ES-I3 (cell line): Measurements from ENCODE around the gene RETREG2.

ENCODE experiments used
- H3K36me3 ChIP-seq: 2 replicates; pipeline ENCODE4 v1.6.1; 2013; ENCODE audit warnings: mild to moderate bottlenecking, low read length, control low read depth, moderate library complexity; ENCODE audit not compliant: insufficient read depth
- H3K4me1 ChIP-seq: 2 replicates; pipeline ENCODE4 v1.6.1; 2013; ENCODE audit warnings: mild to moderate bottlenecking, control low read depth, low read length; ENCODE audit not compliant: insufficient read depth
- H3K9ac ChIP-seq: 2 replicates; pipeline ENCODE4 v1.6.1; 2013; ENCODE audit warnings: low read depth, mild to moderate bottlenecking, low read length, moderate library complexity
- H3K9me3 ChIP-seq: 2 replicates; pipeline ENCODE4 v1.6.1; 2013; ENCODE audit warnings: mild to moderate bottlenecking, low read length, moderate library complexity; ENCODE audit not compliant: control insufficient read depth, insufficient read depth

RETREG2 gene

GRCh38 chr2:219175486-219175885, 2.6 kb upstream of the RETREG2 start:
- Histone ChIP-seq H3K4me1 (peaks cover 10% of the 10 kb centered on the region; the same call in 1 of the 2 replicates), H3K36me3 (no peaks in the 10 kb centered on the region), H3K9me3 (no peaks in the 10 kb centered on the region), H3K9ac (0 out of 2 replicates have a peak overlapping the region, but pooled peaks have one; percentile 94)

DNA sequence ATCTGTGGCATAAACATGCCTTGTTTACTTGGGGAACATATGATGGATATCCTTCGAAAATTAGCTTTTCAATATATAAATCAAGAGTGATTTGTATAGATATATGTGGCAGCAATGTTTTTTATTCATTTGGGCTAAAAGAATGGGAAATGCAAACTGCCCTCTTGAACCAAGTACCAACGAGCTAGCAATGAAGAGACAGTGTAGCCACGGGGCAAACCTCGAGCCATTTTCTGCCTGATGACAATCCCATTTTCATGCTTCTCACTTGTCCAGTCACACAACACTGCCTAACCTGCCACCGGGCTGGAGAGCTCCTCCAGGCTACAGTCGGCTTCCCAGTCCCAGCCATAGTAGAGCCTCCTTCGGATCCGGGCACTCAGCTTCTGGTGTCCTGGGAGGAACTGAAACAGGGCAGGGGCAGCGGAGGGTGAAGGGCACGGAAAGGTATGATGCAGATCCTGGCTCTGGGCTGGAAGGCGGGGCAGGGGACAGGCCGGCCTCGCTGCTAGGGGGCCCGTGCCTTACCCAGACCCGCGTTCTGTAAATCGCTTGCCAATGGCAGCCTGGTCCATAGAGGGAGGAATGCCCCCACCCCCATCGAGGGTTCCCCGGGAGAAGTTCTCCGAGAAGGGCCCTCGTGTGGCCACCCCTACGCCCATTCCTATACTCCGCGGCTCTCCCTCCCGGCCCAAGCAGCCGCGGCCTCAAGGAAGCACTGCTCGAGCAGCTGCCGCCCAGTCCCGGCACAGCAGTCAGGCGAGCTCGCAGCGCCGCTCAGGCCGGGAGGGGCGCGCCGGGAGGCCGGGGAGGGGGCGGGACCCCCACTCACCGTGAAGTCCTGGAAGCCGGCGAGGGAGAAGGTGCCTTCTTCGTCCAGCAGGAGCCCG, 1.9 kb upstream of the RETREG2 start:
- H3K36me3 ChIP-seq: no peaks in the 10 kb centered on the region

DNA sequence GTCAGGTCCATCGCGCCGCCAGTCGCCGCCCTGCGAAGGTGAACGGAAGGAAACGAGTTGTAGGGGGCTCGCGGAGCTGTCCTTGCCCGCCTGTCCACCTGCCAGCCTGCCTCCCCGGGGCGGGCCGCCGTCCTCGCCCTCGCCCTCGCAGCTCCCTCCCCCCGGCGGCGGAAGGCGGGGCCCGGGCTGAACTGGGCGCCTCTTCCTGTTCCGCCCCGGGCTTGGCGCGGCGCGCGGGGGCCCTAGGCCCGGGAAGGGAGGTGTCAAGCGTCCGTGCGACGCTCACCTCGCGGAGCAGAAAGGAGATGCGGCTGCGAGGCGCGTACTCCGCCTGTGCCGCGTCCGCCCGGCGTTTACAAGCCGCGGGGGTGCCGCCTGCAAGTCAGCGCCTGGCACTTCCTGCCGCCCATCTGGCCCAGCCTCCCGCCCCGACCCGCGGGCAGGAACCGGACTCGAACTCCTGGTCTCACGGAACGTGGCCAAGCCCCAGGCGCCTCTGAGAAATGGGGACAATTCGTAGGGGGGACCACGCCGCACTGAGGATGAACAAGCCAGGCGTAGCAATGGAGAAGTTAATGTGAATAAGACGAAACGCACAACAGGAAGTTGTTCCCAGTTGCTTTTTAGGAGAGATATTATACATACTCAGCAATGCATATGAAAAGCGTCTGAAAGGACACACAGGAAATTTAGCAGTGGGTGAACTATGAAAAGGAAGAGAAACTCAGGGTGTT, 1.1 kb upstream of the RETREG2 start, which contains the start of gene CNPPD1:
Gene CNPPD1, minus strand, starts transcription at position 108 of the 734 bp plus-strand sequence. Its CDS starts 97 bp downstream, at position 11.
- no peaks in the 10 kb centered on the region for H3K9me3 ChIP-seq
- H3K4me1 ChIP-seq: peaks cover 5% of the 10 kb centered on the region; the same call in 1 of the 2 replicates
- H3K36me3 ChIP-seq: no peaks in the 10 kb centered on the region

More for the DNA sequence above, 1.9 kb upstream of the RETREG2 start:
- Histone ChIP-seq H3K9ac (peak overlapping the region; percentile 94), H3K9me3 (no peaks in the 10 kb centered on the region), H3K4me1 (peaks cover 10% of the 10 kb centered on the region; the same call in 1 of the 2 replicates)

GRCh38 chr2:219178377-219179175, 501 bp downstream of the RETREG2 start:
- Histone ChIP-seq H3K9me3 (no peaks in the 10 kb centered on the region), H3K36me3 (no peaks in the 10 kb centered on the region; the same call in 1 of the 2 replicates), H3K9ac (peak overlapping the region; percentile 94), H3K4me1 (peaks cover 5% of the 10 kb centered on the region; the same call in 1 of the 2 replicates)

More for the DNA sequence above, 1.1 kb upstream of the RETREG2 start, which contains the start of gene CNPPD1:
- H3K9ac ChIP-seq: peak within 1 kb of the TSS; percentile 94

GRCh38 chr2:219179601-219180465, 1.8 kb downstream of the RETREG2 start:
- Histone ChIP-seq H3K9me3 (no peaks in the 10 kb centered on the region), H3K9ac (no peak overlapping the region), H3K36me3 (no peaks in the 10 kb centered on the region; the same call in 1 of the 2 replicates), H3K4me1 (peaks cover 5% of the 10 kb centered on the region; the same call in 1 of the 2 replicates)

DNA sequence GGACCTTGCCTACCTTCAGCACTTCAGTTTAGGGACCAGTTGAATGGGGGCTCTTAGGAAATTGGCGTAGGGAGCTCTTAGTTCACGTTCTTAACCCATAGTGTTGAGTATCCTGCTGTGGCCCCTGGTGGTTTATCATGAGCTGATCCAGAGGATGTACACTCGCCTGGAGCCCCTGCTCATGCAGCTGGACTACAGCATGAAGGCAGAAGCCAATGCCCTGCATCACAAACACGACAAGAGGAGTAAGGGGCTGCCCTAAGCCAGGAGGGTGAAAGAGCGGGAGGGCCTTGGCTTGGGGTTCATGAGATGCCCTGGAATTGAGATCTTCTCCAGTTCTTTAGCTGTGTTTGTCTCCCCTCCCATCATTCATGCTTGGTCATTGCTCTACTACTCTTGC, 2.9 kb downstream of the RETREG2 start:
- Histone ChIP-seq H3K9ac (no peak overlapping the region), H3K4me1 (peaks cover 1% of the 10 kb centered on the region; the same call in 1 of the 2 replicates), H3K36me3 (no peaks in the 10 kb centered on the region; the same call in 1 of the 2 replicates), H3K9me3 (no peaks in the 10 kb centered on the region)

GRCh38 chr2:219181531-219181930, 3.5 kb downstream of the RETREG2 start:
- Histone ChIP-seq H3K4me1 (no peaks in the 10 kb centered on the region), H3K9ac (no peak overlapping the region), H3K9me3 (no peaks in the 10 kb centered on the region), H3K36me3 (no peaks in the 10 kb centered on the region; the same call in 1 of the 2 replicates)

GRCh38 chr2:219182331-219183150, 4.5 kb downstream of the RETREG2 start:
- Histone ChIP-seq H3K4me1 (no peaks in the 10 kb centered on the region), H3K9ac (no peak overlapping the region), H3K9me3 (no peaks in the 10 kb centered on the region), H3K36me3 (no peaks in the 10 kb centered on the region; the same call in 1 of the 2 replicates)

- H3K9ac ChIP-seq: no peak overlapping the region
- no peaks in the 10 kb centered on the region for H3K9me3 ChIP-seq
- H3K4me1 ChIP-seq: no peaks in the 10 kb centered on the region
- no peaks in the 10 kb centered on the region; the same call in 1 of the 2 replicates for H3K36me3 ChIP-seq
These were observed 5.2 kb downstream of the RETREG2 start for GRCh38 chr2:219183151-219183772.

- Histone ChIP-seq H3K36me3 (no peaks in the 10 kb centered on the region; the same call in 1 of the 2 replicates), H3K9ac (no peak overlapping the region), H3K9me3 (no peaks in the 10 kb centered on the region), H3K4me1 (no peaks in the 10 kb centered on the region)
These were observed 6.0 kb downstream of the RETREG2 start for GRCh38 chr2:219184121-219184520.

DNA sequence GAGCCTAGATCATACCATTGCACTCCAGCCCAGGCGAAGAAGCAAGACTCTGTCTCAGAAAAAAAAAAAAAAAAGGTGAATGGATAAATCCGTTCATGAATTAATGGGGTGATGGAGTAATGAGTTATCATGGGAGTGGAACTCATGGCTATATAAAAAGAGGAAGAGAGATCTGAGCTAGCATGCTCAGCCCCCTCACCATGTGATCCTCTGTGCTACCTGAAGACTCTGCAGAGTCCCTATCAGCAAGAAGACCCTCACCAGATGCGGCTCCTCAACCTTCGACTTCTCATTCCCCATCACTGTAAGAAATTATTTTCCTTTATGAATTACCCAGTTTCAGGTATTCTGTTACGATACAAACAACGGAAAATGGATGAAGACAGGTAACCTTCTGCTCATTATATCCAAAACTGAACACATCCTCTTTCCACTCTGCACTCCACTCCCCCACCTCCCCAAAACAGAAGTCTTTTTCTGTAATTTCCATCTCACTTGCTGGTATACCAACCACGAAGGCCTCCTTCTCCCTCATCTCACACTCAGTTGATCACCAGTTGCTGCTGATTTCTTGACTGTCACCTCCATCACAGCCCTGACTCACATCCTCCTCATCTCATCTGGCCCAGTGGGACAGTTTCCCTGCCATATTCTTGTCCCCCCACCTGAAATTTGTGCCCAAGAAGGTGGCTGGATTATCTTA, 8.8 kb downstream of the RETREG2 start:
- Histone ChIP-seq H3K36me3 (no peaks in the 10 kb centered on the region; the same call in 1 of the 2 replicates), H3K4me1 (no peaks in the 10 kb centered on the region), H3K9ac (no peak overlapping the region), H3K9me3 (no peaks in the 10 kb centered on the region)
